HepG2 (cell line): ENCODE data around the gene MCFD2. TPM values are rescaled to one million over a fixed set of nuclear protein-coding genes. Genes with fewer than 3 reads are reported as not detected.

Source experiments
- ADNP ChIP-seq: sonication (generic); formaldehyde crosslinking; IDR thresholded peaks from 2 replicates; pipeline ENCODE4 v1.4.0; 2020; ENCODE audit warnings: missing genetic modification reagents
- ATF1 ChIP-seq: IDR thresholded peaks from 2 replicates; pipeline ENCODE4 v1.6.1; 2016; ENCODE audit warnings: mild to moderate bottlenecking, control low read depth
- ATM ChIP-seq: fragments of 450-650 bp; IDR thresholded peaks from 2 replicates; pipeline ENCODE4 v1.7.1; 2017; ENCODE audit warnings: mild to moderate bottlenecking, borderline replicate concordance
- GLMP ChIP-seq: sonication (generic); formaldehyde crosslinking; IDR thresholded peaks from 2 replicates; pipeline ENCODE4 v1.9.0; 2021; ENCODE audit warnings: missing genetic modification reagents, mild to moderate bottlenecking, borderline replicate concordance
- HMG20B ChIP-seq: conservative IDR thresholded peaks from 2 replicates; pipeline ENCODE4 v1.6.1; 2016; ENCODE audit warnings: missing genetic modification reagents, missing compliant biosample characterization
- HNF1A ChIP-seq, 2 experiments: sonication (generic) in 1 of 2; formaldehyde crosslinking in 1 of 2; IDR thresholded peaks; 2 replicates each; pipeline versions ENCODE4 v1.4.0 to v1.6.1; 2016 to 2020; ENCODE audit warnings: borderline replicate concordance in 1 of 2, low read depth in 1 of 2, mild to moderate bottlenecking in 1 of 2, missing genetic modification reagents in 1 of 2
- ISX ChIP-seq: sonication (generic); formaldehyde crosslinking; conservative IDR thresholded peaks from 2 replicates; pipeline ENCODE4 v1.5.0; 2020; ENCODE audit warnings: missing genetic modification reagents
- MAX ChIP-seq: IDR thresholded peaks from 2 replicates; pipeline ENCODE4 v1.6.1; 2012; ENCODE audit warnings: inconsistent platforms
- REST ChIP-seq, 2 experiments: IDR thresholded peaks; 2 replicates each; pipeline ENCODE4 v1.6.1; 2011 to 2012; ENCODE audit warnings: low read length in 2 of 2, borderline replicate concordance in 1 of 2, low read depth in 1 of 2, mild to moderate bottlenecking in 1 of 2, moderate library complexity in 1 of 2
- SAP130 ChIP-seq: IDR thresholded peaks from 2 replicates; pipeline ENCODE4 v1.6.1; 2016; ENCODE audit warnings: low read depth
- SATB2 ChIP-seq: sonication (generic); formaldehyde crosslinking; IDR thresholded peaks from 2 replicates; pipeline ENCODE4 v1.5.0; 2020; ENCODE audit warnings: missing genetic modification reagents
- SMARCC2 ChIP-seq: fragments of 450-650 bp; IDR thresholded peaks from 2 replicates; pipeline ENCODE4 v1.6.1; 2017; ENCODE audit warnings: antibody characterized with exemption, mild to moderate bottlenecking
- YEATS4 ChIP-seq: sonication (generic); formaldehyde crosslinking; IDR thresholded peaks from 2 replicates; pipeline ENCODE4 v1.4.0; 2020; ENCODE audit warnings: missing genetic modification reagents, borderline replicate concordance
- ZBTB7A ChIP-seq: sonication (generic); formaldehyde crosslinking; IDR thresholded peaks from 2 replicates; pipeline ENCODE4 v1.8.0; 2022; ENCODE audit warnings: mild to moderate bottlenecking, missing genetic modification reagents
- ZNF382 ChIP-seq: sonication (generic); formaldehyde crosslinking; IDR thresholded peaks from 2 replicates; pipeline ENCODE4 v1.5.0; 2020; ENCODE audit warnings: missing genetic modification reagents, mild to moderate bottlenecking, borderline replicate concordance
- ZNF512 ChIP-seq: sonication (generic); formaldehyde crosslinking; IDR thresholded peaks from 2 replicates; pipeline ENCODE4 v1.4.0; 2020; ENCODE audit warnings: mild to moderate bottlenecking, missing genetic modification reagents
- ZNF75D ChIP-seq: sonication (generic); formaldehyde crosslinking; IDR thresholded peaks from 2 replicates; pipeline ENCODE4 v1.8.1; 2023; ENCODE audit warnings: missing genetic modification reagents, mild to moderate bottlenecking, borderline replicate concordance
- polyA plus RNA-seq, 8 experiments: library from polyadenylated mRNA; depleted of rRNA in 3 of 8; stranded (reverse) in 7 of 8; unstranded in 1 of 8; fragments of >200 nt; fragmentation: Illumina TruSeq in 4 of 8; extraction: Trizol in 4 of 8; gene quantifications; 2 replicates each; pipeline versions ENCODE4 v1.2.1 to v1.2.3, GENCODE V29; 2011 to 2016; ENCODE audit warnings: low read depth in 4 of 8, missing spikeins in 1 of 8, mixed read lengths in 1 of 8; ENCODE audit not compliant: insufficient read depth in 1 of 8
- total RNA-seq, 5 experiments: library from RNA; depleted of rRNA; stranded (reverse); fragments of >200 nt; fragmentation: Illumina TruSeq; extraction: Trizol; gene quantifications; 2 replicates each; pipeline ENCODE4 v1.2.3, GENCODE V29; 2016; ENCODE audit warnings: low read depth in 1 of 5

MCFD2 gene
- total and polyA plus RNA-seq, 2 of the 13 experiments (the other 11 are each of a cell fraction or from before 2014, with no cell fraction given): 183 to 232 TPM

GRCh38 chr2:46913471-46914381 lies 1.9 kb downstream of the MCFD2 start (continued):
- TF ChIP-seq ZBTB7A (CRISPR knock-in tag): no peak
- TF ChIP-seq ATF1 (CRISPR knock-in tag): no peak
- TF ChIP-seq HNF1A (IDR thresholded peaks at IDR 0.05; ENCODE audit: low read depth): no peak
- TF ChIP-seq HNF1A (CRISPR knock-in tag; IDR thresholded peaks at IDR 0.05; ENCODE audit: borderline replicate concordance): 0 out of 2 replicates have a peak, but pooled peaks have one; percentile 22
- TF ChIP-seq ADNP (CRISPR knock-in tag): no peak
- TF ChIP-seq ISX (CRISPR knock-in tag): no peak
- no peak for TF ChIP-seq SMARCC2
- TF ChIP-seq SATB2 (CRISPR knock-in tag): no peak
- no peak for TF ChIP-seq REST (IDR thresholded peaks at IDR 0.05; ENCODE audit: borderline replicate concordance in 1 of 2, low read depth in 1 of 2, low read length in 2 of 2)
- no peak for TF ChIP-seq ATM
- no peak for TF ChIP-seq ZNF512
- TF ChIP-seq SAP130 (CRISPR knock-in tag): peak; percentile 79
- TF ChIP-seq MAX: peak; percentile 6; the same call in 1 of the 2 replicates
- TF ChIP-seq GLMP: no peak
- no peak for TF ChIP-seq HMG20B
- no peak for TF ChIP-seq ZNF382 (CRISPR knock-in tag)
- TF ChIP-seq ZNF75D (CRISPR knock-in tag): no peak
- TF ChIP-seq YEATS4 (CRISPR knock-in tag): peak; percentile 47; the same call in 1 of the 2 replicates
